Measurements from ENCODE around the gene NFKBIL1. TPM values are rescaled to one million over a fixed set of nuclear protein-coding genes. Genes with fewer than 3 reads are reported as not detected.
A peak's percentile ranks its signal among the peaks of the same experiment; 100 is the strongest.

NFKBIL1 gene
- total and polyA plus RNA-seq, 10 of the 15 experiments (the other 5 are each of a cell fraction or from before 2014, with no cell fraction given): 0.19 to 15.1 (median 7.0) TPM

DNA sequence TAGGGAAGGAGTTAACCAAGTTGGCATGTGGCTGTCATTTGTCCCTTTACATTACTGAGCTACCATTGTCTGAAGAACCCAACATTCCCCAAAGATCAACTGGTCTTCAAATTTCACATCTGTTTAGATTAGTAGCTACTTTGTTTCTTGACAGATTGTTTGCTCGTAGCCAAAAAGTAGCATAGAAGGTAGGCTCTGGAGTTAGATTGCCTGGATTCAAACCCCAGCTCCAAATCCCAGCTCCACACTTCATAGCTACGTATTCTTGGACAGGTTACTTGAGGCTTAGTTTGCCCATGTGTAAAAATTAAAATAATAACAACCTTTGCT lies 1.1 kb downstream of the NFKBIL1 start:
- Histone ChIP-seq H3K27me3 (replicated peaks in 1 of 2; ENCODE audit: control insufficient read depth in 2 of 2, insufficient read depth in 2 of 2, low read length in 1 of 2) (no peaks in the 10 kb centered on the region), H3K36me3 (ENCODE audit: control insufficient read depth in 2 of 2, insufficient read depth in 2 of 2, low read length in 1 of 2) (no peaks in the 10 kb centered on the region; a peak in 1 of 4 replicates), H3K9ac (ENCODE audit: control insufficient read depth, insufficient read depth, low read length) (peak overlapping the region; percentile 58; the same call in 1 of the 2 replicates), H2AFZ (ENCODE audit: control insufficient read depth, low read depth, low read length) (no peak overlapping the region), H3K4me3 (peak overlapping the region; percentile 68), H3K79me2 (ENCODE audit: control insufficient read depth, insufficient read depth, low read length) (peaks cover 14% of the 10 kb centered on the region), H3K27ac (ENCODE audit: control insufficient read depth, insufficient read depth) (0 out of 2 replicates have a peak overlapping the region, but pooled peaks have one; percentile 5), H4K20me1 (ENCODE audit: control insufficient read depth, insufficient read depth) (no peaks in the 10 kb centered on the region), H3K4me2 (ENCODE audit: control insufficient read depth, insufficient read depth) (peak overlapping the region; percentile 70), H3K9me3 (replicated peaks; ENCODE audit: control insufficient read depth, insufficient read depth, low read length) (no peaks in the 10 kb centered on the region), H3K4me1 (ENCODE audit: control insufficient read depth, insufficient read depth, low read length) (peaks cover 23% of the 10 kb centered on the region; the same call in 1 of the 2 replicates)
- no peak for ATAC-seq
- in situ Hi-C loops (cut with MboI) (loop anchor here (5.0 to 10.0 kb wide), 2 partner anchors 49 to 286 kb away; no protein-coding TSS in a partner anchor), intact Hi-C loops (cut with micrococcal nuclease; ENCODE audit: unreplicated experiment) (loop anchor here (10.0 kb wide), 1 partner anchor 356 kb away; the partner anchor contains the start of gene ZBTB12)
- WGBS (ENCODE audit: insufficient coverage, insufficient replicate concordance, low lambda C conversion rate, missing lambda C conversion rate): 93% methylated on average over 2 of the region's 2 CpGs
- FAIRE-seq: no peak
- BruUV-seq (replicated peaks): no TSS peak
- SMC1A ChIA-PET (ENCODE audit: uncharacterized antibody, unreplicated experiment): interaction anchor here (0.8 to 34.7 kb wide), 9 partner anchors 10 to 283 kb away, joined by 3 to 1989 read pairs (median 4); partner anchors contain the start of genes AIF1, BAG6, LST1 and LTA
- DNase-seq (ENCODE audit: low read depth, low spot score): no peak
- RAD21 ChIA-PET (ENCODE audit: unreplicated experiment): interaction anchor here (0.7 to 16.9 kb wide), 8 partner anchors 11 to 282 kb away, joined by 3 to 668 read pairs (median 18); partner anchors contain the start of genes ABHD16A, LSM2, LST1 and LTB
- POLR2A ChIA-PET: interaction anchor here (0.6 to 8.5 kb wide), 10 partner anchors 8 to 187 kb away, joined by 3 to 164 read pairs (median 6); partner anchors contain the start of genes LST1, LTA, LTB and NCR3
- CTCF ChIA-PET: interaction anchor here (0.7 to 34.8 kb wide), 11 partner anchors 9 to 190 kb away, joined by 3 to 2098 read pairs (median 4); partner anchors contain the start of genes LST1, LTB, NCR3 and TNF
- TF ChIP-seq MYC (IDR thresholded peaks at IDR 0.05; ENCODE audit: insufficient read depth, insufficient read length, insufficient replicate concordance, low read length, severe bottlenecking) (no peak), IKZF2 (IDR thresholded peaks at IDR 0.05) (no peak), ZNF622 (IDR thresholded peaks at IDR 0.05) (no peak), CBFB (IDR thresholded peaks at IDR 0.05; ENCODE audit: low read depth) (no peak), MEF2B (IDR thresholded peaks at IDR 0.05; ENCODE audit: partially characterized antibody, poor library complexity, severe bottlenecking) (no peak), RAD51 (IDR thresholded peaks at IDR 0.05) (no peak), IKZF1 (conservative IDR thresholded peaks at IDR 0.05) (no peak), BRCA1 (IDR thresholded peaks at IDR 0.05; ENCODE audit: low read depth, low read length) (no peak), ZNF274 (IDR thresholded peaks at IDR 0.05; ENCODE audit: insufficient read depth, insufficient read length) (no peak), HDGF (IDR thresholded peaks at IDR 0.05) (no peak), E2F8 (IDR thresholded peaks at IDR 0.05; ENCODE audit: low read depth, partially characterized antibody) (no peak), FOXM1 (IDR thresholded peaks at IDR 0.05; ENCODE audit: low read depth, low read length) (no peak), REST (IDR thresholded peaks at IDR 0.05; ENCODE audit: low read depth, low read length) (no peak), FOS (IDR thresholded peaks at IDR 0.05; ENCODE audit: borderline replicate concordance, extremely low read depth, insufficient read length) (no peak), MYB (IDR thresholded peaks at IDR 0.05; ENCODE audit: borderline replicate concordance, low read depth, low read length) (no peak), CTCF (IDR thresholded peaks at IDR 0.05 in 2 of 3, conservative IDR thresholded peaks at IDR 0.05 in 1 of 3; ENCODE audit: control insufficient read depth in 2 of 3, extremely low read depth in 1 of 3, insufficient read depth in 1 of 3, low read depth in 3 of 3, low read length in 3 of 3) (no peak)
